ENCODE results near the gene CHCHD6.

CHCHD6 gene

GRCh38 chr3:126834596-126835471 is 130.8 kb downstream of the CHCHD6 start:
- no peaks in the 10 kb centered on the region for H3K36me3 ChIP-seq (ENCODE audit: control insufficient read depth, insufficient read depth, low read length)
- H3K27ac ChIP-seq (ENCODE audit: low read depth, low read length, severe bottlenecking): no peak overlapping the region
- 90 to 94% methylated on average over 9 to 10 of the region's 13 CpGs for WGBS, 2 experiments (ENCODE audit: insufficient coverage in 2 of 2)
- peaks cover 13% of the 10 kb centered on the region for H3K4me1 ChIP-seq (ENCODE audit: control insufficient read depth, insufficient read depth, low read length, poor library complexity, severe bottlenecking)
- H3K4me3 ChIP-seq (ENCODE audit: extremely low read depth, insufficient read depth, low read length, poor library complexity, severe bottlenecking): no peak overlapping the region
- no peaks in the 10 kb centered on the region for H3K9me3 ChIP-seq (ENCODE audit: control insufficient read depth, low read length)

- no peak overlapping the region for H3K4me3 ChIP-seq (ENCODE audit: extremely low read depth, insufficient read depth, low read length, poor library complexity, severe bottlenecking)
- peaks cover 13% of the 10 kb centered on the region for H3K4me1 ChIP-seq (ENCODE audit: control insufficient read depth, insufficient read depth, low read length, poor library complexity, severe bottlenecking)
- WGBS, 2 experiments (ENCODE audit: insufficient coverage in 2 of 2): 80 to 82% methylated on average over 1 to 5 of the region's 9 CpGs
- H3K9me3 ChIP-seq (ENCODE audit: control insufficient read depth, low read length): no peaks in the 10 kb centered on the region
- H3K27ac ChIP-seq (ENCODE audit: low read depth, low read length, severe bottlenecking): peak overlapping the region; percentile 18
- H3K36me3 ChIP-seq (ENCODE audit: control insufficient read depth, insufficient read depth, low read length): no peaks in the 10 kb centered on the region
These were observed 131.6 kb downstream of the CHCHD6 start for GRCh38 chr3:126835472-126836219.

- no peaks in the 10 kb centered on the region for H3K9me3 ChIP-seq (ENCODE audit: control insufficient read depth, low read length)
- peaks cover 13% of the 10 kb centered on the region for H3K4me1 ChIP-seq (ENCODE audit: control insufficient read depth, insufficient read depth, low read length, poor library complexity, severe bottlenecking)
- no peak overlapping the region for H3K4me3 ChIP-seq (ENCODE audit: extremely low read depth, insufficient read depth, low read length, poor library complexity, severe bottlenecking)
- 96 to 99% methylated on average over 9 of the region's 10 CpGs for WGBS, 2 experiments (ENCODE audit: insufficient coverage in 2 of 2)
- H3K27ac ChIP-seq (ENCODE audit: low read depth, low read length, severe bottlenecking): no peak overlapping the region
- no peaks in the 10 kb centered on the region for H3K36me3 ChIP-seq (ENCODE audit: control insufficient read depth, insufficient read depth, low read length)
These were observed 132.3 kb downstream of the CHCHD6 start for GRCh38 chr3:126836220-126836860.

GRCh38 chr3:126837773-126838172 is 133.7 kb downstream of the CHCHD6 start:
- Histone ChIP-seq H3K9me3 (ENCODE audit: control insufficient read depth, low read length) (no peaks in the 10 kb centered on the region), H3K36me3 (ENCODE audit: control insufficient read depth, insufficient read depth, low read length) (no peaks in the 10 kb centered on the region)
- 59 to 63% methylated on average over 3 of the region's 4 CpGs for WGBS, 2 experiments (ENCODE audit: insufficient coverage in 2 of 2)

GRCh38 chr3:126845920-126846715 is 142.1 kb downstream of the CHCHD6 start:
- Histone ChIP-seq H3K27ac (ENCODE audit: low read depth, low read length, severe bottlenecking) (no peak overlapping the region), H3K4me1 (ENCODE audit: control insufficient read depth, insufficient read depth, low read length, poor library complexity, severe bottlenecking) (peaks cover 23% of the 10 kb centered on the region), H3K9me3 (ENCODE audit: control insufficient read depth, low read length) (no peaks in the 10 kb centered on the region), H3K4me3 (ENCODE audit: extremely low read depth, insufficient read depth, low read length, poor library complexity, severe bottlenecking) (no peak overlapping the region), H3K36me3 (ENCODE audit: control insufficient read depth, insufficient read depth, low read length) (no peaks in the 10 kb centered on the region)
- 100% methylated on average over 1 of the region's 2 CpGs; no CpG with 5 or more reads in 1 of the 2 experiments for WGBS, 2 experiments (ENCODE audit: insufficient coverage in 2 of 2)

More at GRCh38 chr3:126837773-126838172, 133.7 kb downstream of the CHCHD6 start:
- no peak overlapping the region for H3K27ac ChIP-seq (ENCODE audit: low read depth, low read length, severe bottlenecking)
- no peak overlapping the region for H3K4me3 ChIP-seq (ENCODE audit: extremely low read depth, insufficient read depth, low read length, poor library complexity, severe bottlenecking)
- H3K4me1 ChIP-seq (ENCODE audit: control insufficient read depth, insufficient read depth, low read length, poor library complexity, severe bottlenecking): peaks cover 13% of the 10 kb centered on the region

GRCh38 chr3:126847061-126847460 is 143.0 kb downstream of the CHCHD6 start:
- Histone ChIP-seq H3K27ac (ENCODE audit: low read depth, low read length, severe bottlenecking) (no peak overlapping the region), H3K4me3 (ENCODE audit: extremely low read depth, insufficient read depth, low read length, poor library complexity, severe bottlenecking) (no peak overlapping the region), H3K36me3 (ENCODE audit: control insufficient read depth, insufficient read depth, low read length) (no peaks in the 10 kb centered on the region), H3K9me3 (ENCODE audit: control insufficient read depth, low read length) (no peaks in the 10 kb centered on the region), H3K4me1 (ENCODE audit: control insufficient read depth, insufficient read depth, low read length, poor library complexity, severe bottlenecking) (peaks cover 32% of the 10 kb centered on the region)
- WGBS, 2 experiments (ENCODE audit: insufficient coverage in 2 of 2): 84 to 94% methylated on average over 2 to 3 of the region's 3 CpGs

GRCh38 chr3:126848991-126849390 is 145.0 kb downstream of the CHCHD6 start:
- no peaks in the 10 kb centered on the region for H3K9me3 ChIP-seq (ENCODE audit: control insufficient read depth, low read length)
- WGBS, 2 experiments (ENCODE audit: insufficient coverage in 2 of 2): 86 to 89% methylated on average over 4 to 5 of the region's 6 CpGs
- no peak overlapping the region for H3K27ac ChIP-seq (ENCODE audit: low read depth, low read length, severe bottlenecking)
- H3K4me1 ChIP-seq (ENCODE audit: control insufficient read depth, insufficient read depth, low read length, poor library complexity, severe bottlenecking): peaks cover 38% of the 10 kb centered on the region
- no peaks in the 10 kb centered on the region for H3K36me3 ChIP-seq (ENCODE audit: control insufficient read depth, insufficient read depth, low read length)
- H3K4me3 ChIP-seq (ENCODE audit: extremely low read depth, insufficient read depth, low read length, poor library complexity, severe bottlenecking): no peak overlapping the region

- Histone ChIP-seq H3K36me3 (ENCODE audit: control insufficient read depth, insufficient read depth, low read length) (no peaks in the 10 kb centered on the region), H3K4me3 (ENCODE audit: extremely low read depth, insufficient read depth, low read length, poor library complexity, severe bottlenecking) (no peak overlapping the region), H3K4me1 (ENCODE audit: control insufficient read depth, insufficient read depth, low read length, poor library complexity, severe bottlenecking) (peaks cover 38% of the 10 kb centered on the region), H3K9me3 (ENCODE audit: control insufficient read depth, low read length) (no peaks in the 10 kb centered on the region), H3K27ac (ENCODE audit: low read depth, low read length, severe bottlenecking) (peak overlapping the region; percentile 89)
- 94 to 96% methylated on average over 6 of the region's 6 CpGs for WGBS, 2 experiments (ENCODE audit: insufficient coverage in 2 of 2)
These were observed 145.7 kb downstream of the CHCHD6 start for GRCh38 chr3:126849768-126850167.

- WGBS, 2 experiments (ENCODE audit: insufficient coverage in 2 of 2): 43 to 45% methylated on average over 7 of the region's 10 CpGs
- Histone ChIP-seq H3K9me3 (ENCODE audit: control insufficient read depth, low read length) (no peaks in the 10 kb centered on the region), H3K27ac (ENCODE audit: low read depth, low read length, severe bottlenecking) (peak overlapping the region; percentile 89), H3K4me3 (ENCODE audit: extremely low read depth, insufficient read depth, low read length, poor library complexity, severe bottlenecking) (no peak overlapping the region), H3K36me3 (ENCODE audit: control insufficient read depth, insufficient read depth, low read length) (no peaks in the 10 kb centered on the region), H3K4me1 (ENCODE audit: control insufficient read depth, insufficient read depth, low read length, poor library complexity, severe bottlenecking) (peaks cover 38% of the 10 kb centered on the region)
These were observed 146.5 kb downstream of the CHCHD6 start for GRCh38 chr3:126850370-126851085.
